Kidney (tissue), 14 donors: ENCODE results near the gene GJD3. TPM values are rescaled to one million over a fixed set of nuclear protein-coding genes. Genes with fewer than 3 reads are reported as not detected.
"Not testable (repeated sequence)": the region's sequence is repeated elsewhere in the genome, so short reads cannot be mapped to it uniquely, and the experiment has no call there.

Experiments
- DNase-seq, 5 donors: peaks; one replicate each; pipeline ENCODE4 v3.0.0-alpha.2; 2013 to 2020
- FAIRE-seq: peaks from 2 replicates; lab custom pipeline; 2012; peaks lifted over from hg19 to GRCh38; lab: Jason Lieb, UNC
- H3K27ac ChIP-seq, 2 donors: one replicate each; pipeline ENCODE4 v1.7.0; 2013; ENCODE audit warnings: low read depth in 2 of 2, low read length in 2 of 2, inconsistent platforms in 1 of 2
- H3K27me3 ChIP-seq: one replicate; pipeline ENCODE4 v1.7.1; 2013; ENCODE audit warnings: low read length, inconsistent platforms; ENCODE audit not compliant: control insufficient read depth, insufficient read depth
- H3K36me3 ChIP-seq, 3 donors: one replicate each; pipeline versions ENCODE4 v1.7.0 to v1.7.1; 2013; ENCODE audit warnings: low read length in 3 of 3, control low read depth in 1 of 3, inconsistent platforms in 1 of 3; ENCODE audit not compliant: insufficient read depth in 3 of 3, control insufficient read depth in 2 of 3
- H3K4me1 ChIP-seq, 3 donors: one replicate each; pipeline versions ENCODE4 v1.7.0 to v1.7.1; 2013; ENCODE audit warnings: low read length in 3 of 3, inconsistent platforms in 1 of 3, low read depth in 1 of 3; ENCODE audit not compliant: control insufficient read depth in 2 of 3, insufficient read depth in 2 of 3
- H3K4me3 ChIP-seq, 3 donors: one replicate each; pipeline versions ENCODE4 v1.7.0 to v1.8.1; 2013; ENCODE audit warnings: low read length in 3 of 3, control low read depth in 1 of 3, inconsistent platforms in 1 of 3
- H3K9ac ChIP-seq, 3 donors: one replicate each; pipeline versions ENCODE4 v1.7.0 to v1.7.1; 2013; ENCODE audit warnings: low read length in 3 of 3, control low read depth in 1 of 3, inconsistent platforms in 1 of 3
- H3K9me3 ChIP-seq, 3 donors: one replicate each; pipeline versions ENCODE4 v1.7.0 to v1.7.1; 2013; ENCODE audit warnings: low read length in 3 of 3, control low read depth in 1 of 3, inconsistent platforms in 1 of 3; ENCODE audit not compliant: control insufficient read depth in 2 of 3, insufficient read depth in 1 of 3
- CTCF ChIP-seq: IDR thresholded peaks from 3 replicates; pipeline ENCODE4 v1.5.1; 2012; ENCODE audit warnings: mild to moderate bottlenecking, moderate library complexity, borderline replicate concordance; ENCODE audit not compliant: insufficient read depth; ENCODE audit errors: extremely low read depth
- intact Hi-C: fragments of 100-400 bp; cut with DNase I; formaldehyde crosslinking; loops from one replicate; pipeline ENCODE4 v1.11.1; 2022
- polyA plus RNA-seq: library from polyadenylated mRNA; stranded (reverse); fragments of 350-450 nt; fragmentation: Illumina TruSeq; extraction: RNeasy Lipid Tissue Mini Kit (QIAGEN cat#74804); gene quantifications from one replicate; pipeline ENCODE4 v1.2.3, GENCODE V29; 2014; ENCODE audit warnings: low read depth, low replicate concordance; ENCODE audit not compliant: insufficient read depth
- total RNA-seq: library from RNA; stranded (reverse); fragmentation: NEBNext Ultra II Directional; extraction: Animal tissue kit (Norgen Biotek cat#: 25700); gene quantifications from one replicate; pipeline ENCODE4 v1.2.1, GENCODE V29; 2021
- donor health status: control.
- donor health status: control.
- donor health status: control.
- donor health status: control.
- donor health status: control.
- donor health status: DM: yes; HTN: yes; CAD: no.
- donor health status: Normal renal cell carcinoma (clear cell type).

Gene GJD3
- total and polyA plus RNA-seq, 2 donors from 2014 or later: 2.6 TPM; not detected in 1

GRCh38 chr17:40372031-40372430 is 7.5 kb upstream of the GJD3 start:
- no peak for TF ChIP-seq CTCF
- DNase-seq (no peak), FAIRE-seq (no peak)
- no peaks in the 10 kb centered on the region for H3K4me1 ChIP-seq
- intact Hi-C loops: no loop called here
- no peaks in the 10 kb centered on the region for H3K9me3 ChIP-seq
- H3K27ac ChIP-seq: no peak overlapping the region
- H3K27me3 ChIP-seq: no peaks in the 10 kb centered on the region
- H3K4me3 ChIP-seq: no peak overlapping the region
- H3K36me3 ChIP-seq: no peaks in the 10 kb centered on the region
- H3K9ac ChIP-seq: no peak overlapping the region

GRCh38 chr17:40371261-40371929 is 6.9 kb upstream of the GJD3 start:
- TF ChIP-seq CTCF: no peak
- H3K9me3 ChIP-seq: no peaks in the 10 kb centered on the region
- H3K27me3 ChIP-seq: no peaks in the 10 kb centered on the region
- no peak overlapping the region for H3K27ac ChIP-seq
- FAIRE-seq (no peak), DNase-seq (no peak)
- H3K9ac ChIP-seq: no peak overlapping the region
- no peaks in the 10 kb centered on the region for H3K4me1 ChIP-seq
- H3K4me3 ChIP-seq: no peak overlapping the region
- H3K36me3 ChIP-seq: no peaks in the 10 kb centered on the region
- intact Hi-C loops: no loop called here

- FAIRE-seq (no peak), DNase-seq (no peak)
- intact Hi-C loops: loop anchor here (10.0 kb wide), 1 partner anchor 45 kb away; the partner anchor contains the start of gene TOP2A
- no peak overlapping the region for H3K9ac ChIP-seq
- no peaks in the 10 kb centered on the region for H3K36me3 ChIP-seq
- no peak overlapping the region for H3K4me3 ChIP-seq
- no peaks in the 10 kb centered on the region for H3K9me3 ChIP-seq
- no peak overlapping the region for H3K27ac ChIP-seq
- no peaks in the 10 kb centered on the region for H3K27me3 ChIP-seq
- TF ChIP-seq CTCF: no peak
- H3K4me1 ChIP-seq: no peaks in the 10 kb centered on the region
These were observed 5.4 kb upstream of the GJD3 start for GRCh38 chr17:40369923-40370322.

GRCh38 chr17:40367728-40368127 is 3.2 kb upstream of the GJD3 start:
- FAIRE-seq, H3K4me1 ChIP-seq, H3K27ac ChIP-seq, H3K9me3 ChIP-seq, H3K9ac ChIP-seq, H3K36me3 ChIP-seq, H3K27me3 ChIP-seq, H3K4me3 ChIP-seq, DNase-seq: not testable (repeated sequence)
- intact Hi-C loops: loop anchor here (10.0 kb wide), 1 partner anchor 47 kb away; the partner anchor contains the start of gene TOP2A
